Tibial artery (tissue), 4 donors: ENCODE results near the gene TFIP11.
A peak's percentile ranks its signal among the peaks of the same experiment; 100 is the strongest.

Experiments
- DNase-seq, 2 donors: peaks; one replicate each; pipeline ENCODE4 v3.0.0-alpha.2; 2019
- H3K27ac ChIP-seq, 2 donors: fragments of 200-600 bp; sonication (generic) in 1 of 2; 1 replicate in 1 of 2; 2 replicates in 1 of 2; pipeline ENCODE4 v1.5.1; 2018 to 2019; ENCODE audit warnings: mild to moderate bottlenecking in 1 of 2
- H3K27me3 ChIP-seq, 2 donors: fragments of 200-600 bp; sonication (generic) in 1 of 2; one replicate each; pipeline versions ENCODE4 v1.5.1 to v1.6.0; 2016 to 2019
- H3K36me3 ChIP-seq, 3 donors: fragments of 200-600 bp; sonication (generic) in 2 of 3; one replicate each; pipeline ENCODE4 v1.5.1; 2016 to 2019; ENCODE audit warnings: mild to moderate bottlenecking in 2 of 3
- H3K4me1 ChIP-seq, 4 donors: fragments of 200-600 bp; sonication (generic) in 2 of 4; 1 replicate in 3 of 4; 2 replicates in 1 of 4; pipeline ENCODE4 v1.5.1; 2016 to 2019
- H3K4me3 ChIP-seq, 2 donors: fragments of 200-600 bp; sonication (generic) in 1 of 2; 1 replicate in 1 of 2; 2 replicates in 1 of 2; pipeline ENCODE4 v1.5.1; 2018 to 2019; ENCODE audit warnings: mild to moderate bottlenecking in 2 of 2
- H3K9me3 ChIP-seq, 3 donors: fragments of 200-600 bp; sonication (generic) in 1 of 3; one replicate each; pipeline ENCODE4 v1.5.1; 2016 to 2019
- intact Hi-C: fragments of 100-400 bp; cut with DNase I; formaldehyde crosslinking; loops from one replicate; pipeline ENCODE4 v1.15.0; 2023; ENCODE audit warnings: low total_unique reads
- TF ChIP-seq, protein P1 (sequence below), 2 experiments: fragments of 200-600 bp in 1 of 2; fragments of 450-650 bp in 1 of 2; IDR thresholded peaks; one replicate each; pipeline ENCODE4 v1.5.1; 2017 to 2019; ENCODE audit warnings: antibody characterized with exemption in 2 of 2, mild to moderate bottlenecking in 1 of 2, moderate library complexity in 1 of 2

TFIP11 gene

DNA sequence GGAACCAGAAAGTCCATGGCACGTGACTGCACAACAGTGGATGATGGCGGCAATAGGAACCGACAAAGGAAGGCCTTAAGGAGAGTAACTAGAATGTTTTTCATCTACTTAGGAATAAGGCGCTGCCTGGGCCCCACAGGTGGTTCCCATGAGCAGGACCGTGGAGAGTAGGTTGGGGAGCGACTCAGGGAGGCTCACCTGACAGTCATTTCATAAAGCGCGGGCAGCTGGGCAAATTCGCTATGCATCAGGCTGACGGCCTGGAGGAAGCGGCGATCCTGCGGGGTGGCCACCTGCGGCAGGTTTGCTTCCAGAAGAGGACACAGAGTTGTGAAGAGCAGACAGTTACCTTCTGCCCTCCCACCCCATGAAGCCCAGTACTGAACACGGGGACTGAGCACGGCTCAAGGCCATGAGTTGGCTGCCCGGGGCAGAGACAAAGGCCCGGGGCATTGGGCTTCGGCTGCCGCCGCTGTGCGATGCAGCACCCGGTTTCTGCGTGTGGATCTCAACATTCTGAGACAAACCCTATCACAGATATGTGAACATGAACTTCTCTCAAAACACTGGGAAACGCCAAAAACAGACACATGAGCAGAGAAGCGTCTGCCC, 54.5 kb downstream of the TFIP11 start:
- Histone ChIP-seq H3K27ac (no peak overlapping the region), H3K36me3 (peaks cover 44 to 86% (median 75%) of the 10 kb centered on the region in 3 donors), H3K4me1 (no peaks in the 10 kb centered on the region), H3K4me3 (no peak overlapping the region), H3K9me3 (no peaks in the 10 kb centered on the region), H3K27me3 (no peaks in the 10 kb centered on the region)
- intact Hi-C loops: no loop called here
- TF ChIP-seq, protein P1, sequence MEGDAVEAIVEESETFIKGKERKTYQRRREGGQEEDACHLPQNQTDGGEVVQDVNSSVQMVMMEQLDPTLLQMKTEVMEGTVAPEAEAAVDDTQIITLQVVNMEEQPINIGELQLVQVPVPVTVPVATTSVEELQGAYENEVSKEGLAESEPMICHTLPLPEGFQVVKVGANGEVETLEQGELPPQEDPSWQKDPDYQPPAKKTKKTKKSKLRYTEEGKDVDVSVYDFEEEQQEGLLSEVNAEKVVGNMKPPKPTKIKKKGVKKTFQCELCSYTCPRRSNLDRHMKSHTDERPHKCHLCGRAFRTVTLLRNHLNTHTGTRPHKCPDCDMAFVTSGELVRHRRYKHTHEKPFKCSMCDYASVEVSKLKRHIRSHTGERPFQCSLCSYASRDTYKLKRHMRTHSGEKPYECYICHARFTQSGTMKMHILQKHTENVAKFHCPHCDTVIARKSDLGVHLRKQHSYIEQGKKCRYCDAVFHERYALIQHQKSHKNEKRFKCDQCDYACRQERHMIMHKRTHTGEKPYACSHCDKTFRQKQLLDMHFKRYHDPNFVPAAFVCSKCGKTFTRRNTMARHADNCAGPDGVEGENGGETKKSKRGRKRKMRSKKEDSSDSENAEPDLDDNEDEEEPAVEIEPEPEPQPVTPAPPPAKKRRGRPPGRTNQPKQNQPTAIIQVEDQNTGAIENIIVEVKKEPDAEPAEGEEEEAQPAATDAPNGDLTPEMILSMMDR (IDR thresholded peaks at IDR 0.05): no peak
- peak in 1 of 2 donors; percentile 46 for DNase-seq

DNA sequence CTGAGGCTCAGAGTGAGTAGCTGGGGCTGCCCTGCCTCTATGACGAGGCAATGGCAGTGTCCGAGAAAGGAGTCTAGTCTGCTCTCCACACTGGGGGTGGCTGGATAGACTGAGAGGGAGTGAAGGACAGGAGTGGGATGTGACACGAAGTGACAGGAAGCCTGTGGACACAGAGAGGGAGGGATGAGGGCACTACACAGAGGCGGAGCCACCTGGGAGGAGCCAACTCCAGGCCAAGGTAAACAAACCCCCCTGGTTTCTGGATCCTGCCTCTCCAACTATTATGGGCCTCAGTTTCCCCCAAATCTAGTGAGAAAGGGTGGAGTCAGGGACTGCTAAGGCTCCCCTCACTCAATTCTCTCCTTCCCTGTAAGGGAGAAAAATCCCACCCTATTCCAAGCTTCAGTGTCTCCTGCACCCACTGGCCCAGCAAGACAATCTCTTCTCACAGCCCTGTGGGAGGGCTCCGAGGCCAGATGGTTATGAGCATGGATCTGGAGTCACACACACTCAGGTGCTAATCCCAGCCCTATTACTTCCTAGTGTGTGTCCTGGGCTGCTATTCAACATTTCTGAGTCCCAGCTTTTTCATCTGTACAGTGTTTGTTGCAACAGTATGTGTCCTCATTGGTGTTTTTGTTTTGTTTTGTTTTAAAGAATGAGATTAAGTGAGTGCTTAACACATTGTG, 58.3 kb downstream of the TFIP11 start:
- intact Hi-C loops: no loop called here
- Histone ChIP-seq H3K9me3 (no peaks in the 10 kb centered on the region), H3K27me3 (no peaks in the 10 kb centered on the region), H3K4me1 (no peaks in the 10 kb centered on the region), H3K36me3 (peaks cover 50 to 83% (median 80%) of the 10 kb centered on the region in 3 donors), H3K27ac (no peak overlapping the region), H3K4me3 (no peak overlapping the region)
- DNase-seq: peak in 1 of 2 donors; percentile 21
- TF ChIP-seq, protein P1 (IDR thresholded peaks at IDR 0.05): no peak

DNA sequence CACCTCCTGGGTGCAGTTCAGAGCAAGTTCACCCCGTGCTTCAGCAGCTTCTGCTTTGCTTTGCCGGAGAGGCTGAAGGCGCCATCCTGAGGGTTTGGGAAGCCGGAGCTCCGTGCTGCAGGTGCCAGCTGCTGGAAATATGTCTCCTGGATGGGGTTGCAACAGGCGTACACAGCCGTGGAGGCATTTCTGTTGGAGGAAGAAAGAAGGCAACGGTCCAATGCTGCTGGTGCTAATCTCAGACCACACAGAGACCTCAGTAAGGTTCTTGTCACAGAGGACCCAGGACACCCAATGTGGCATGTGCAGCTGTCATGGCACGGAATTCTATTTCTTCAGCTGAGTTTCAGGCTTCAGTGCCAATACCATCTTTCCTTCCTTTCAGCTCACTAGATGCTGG, 59.1 kb downstream of the TFIP11 start:
- intact Hi-C loops: no loop called here
- TF ChIP-seq, protein P1 (IDR thresholded peaks at IDR 0.05): no peak
- Histone ChIP-seq H3K4me3 (no peak overlapping the region), H3K36me3 (peaks cover 44 to 76% (median 75%) of the 10 kb centered on the region in 3 donors), H3K27me3 (no peaks in the 10 kb centered on the region), H3K27ac (no peak overlapping the region), H3K9me3 (no peaks in the 10 kb centered on the region), H3K4me1 (no peaks in the 10 kb centered on the region)
- peak in 1 of 2 donors; percentile 17 for DNase-seq

DNA sequence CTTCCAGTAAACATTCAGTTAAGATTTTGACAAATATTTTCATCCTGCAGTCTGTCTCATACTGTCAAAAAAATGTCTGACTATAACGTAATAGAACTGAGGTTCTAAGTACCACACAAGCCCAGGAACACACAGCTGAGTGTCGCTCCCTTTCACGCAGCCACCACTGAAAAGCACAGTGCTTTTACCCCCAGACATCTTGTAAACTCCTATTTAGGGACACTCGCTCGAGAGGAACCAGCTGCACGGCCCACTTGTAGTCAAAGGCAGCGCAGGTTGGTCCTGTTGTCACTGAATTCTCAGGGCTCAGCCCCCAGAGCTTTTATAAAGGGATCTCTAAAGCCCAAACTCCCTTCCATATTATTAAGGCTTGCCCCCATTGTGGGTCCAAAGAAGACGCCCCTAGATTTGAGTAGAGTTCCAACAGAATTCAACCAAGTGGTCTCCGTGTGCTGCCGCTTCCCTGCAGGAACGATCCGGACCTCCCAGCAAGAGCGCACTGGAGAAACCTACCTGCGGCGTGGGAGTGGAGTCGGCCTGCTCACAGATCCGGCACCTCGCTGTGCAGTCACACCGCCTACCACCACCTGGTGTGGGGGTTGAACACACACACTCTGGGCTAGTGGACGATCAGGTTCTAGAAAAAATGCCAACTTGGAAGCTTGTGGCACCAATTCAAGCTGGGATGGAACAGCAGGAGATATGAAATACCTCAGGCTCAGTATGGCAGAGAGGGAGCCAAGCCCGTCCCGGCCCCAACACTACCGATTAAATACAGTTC, 59.8 kb downstream of the TFIP11 start:
- TF ChIP-seq, protein P1 (IDR thresholded peaks at IDR 0.05): no peak
- H3K27me3 ChIP-seq: no peaks in the 10 kb centered on the region
- no peak overlapping the region for H3K27ac ChIP-seq
- no peaks in the 10 kb centered on the region for H3K9me3 ChIP-seq
- intact Hi-C loops: no loop called here
- DNase-seq: peak in 1 of 2 donors; percentile 51
- no peak overlapping the region for H3K4me3 ChIP-seq
- peaks cover 36 to 68% (median 67%) of the 10 kb centered on the region in 3 donors for H3K36me3 ChIP-seq
- H3K4me1 ChIP-seq: no peaks in the 10 kb centered on the region

DNA sequence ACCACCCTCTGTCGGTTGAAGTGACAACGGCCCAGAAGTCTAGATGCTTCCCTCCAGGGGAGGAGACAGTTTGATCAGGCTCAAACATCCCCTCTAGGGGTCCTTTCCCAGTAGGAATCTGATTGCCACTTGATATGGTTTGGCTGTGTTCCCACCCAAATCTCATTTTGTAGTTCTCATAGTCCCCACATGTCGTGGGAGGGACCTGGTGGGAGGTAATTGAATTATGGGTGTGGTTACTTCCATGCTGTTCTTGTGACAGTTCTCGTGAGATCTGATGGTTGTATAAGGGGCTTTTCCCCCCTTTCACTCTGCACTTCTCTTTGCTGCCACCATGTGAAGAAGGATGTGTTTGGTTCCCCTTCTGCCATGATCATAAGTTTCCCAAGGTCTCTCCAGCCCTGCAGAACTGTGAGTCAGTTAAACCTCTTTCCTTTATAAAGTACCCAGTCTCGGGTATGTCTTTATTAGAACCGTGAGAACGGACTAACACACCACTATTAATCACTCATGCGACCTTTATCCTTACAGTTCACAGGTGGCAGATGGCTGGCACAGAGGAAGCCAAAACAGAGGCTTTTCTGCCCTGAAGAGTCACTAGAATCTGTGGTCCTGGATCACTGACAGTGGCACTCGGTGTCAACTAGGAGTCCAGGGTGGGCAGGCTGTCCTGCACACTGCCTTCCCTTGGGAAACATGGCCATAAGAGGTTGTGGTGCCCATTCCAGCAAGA, 61.7 kb downstream of the TFIP11 start:
- TF ChIP-seq, protein P1 (IDR thresholded peaks at IDR 0.05): no peak
- H3K27ac ChIP-seq: no peak overlapping the region
- no peaks in the 10 kb centered on the region for H3K9me3 ChIP-seq
- intact Hi-C loops: no loop called here
- H3K4me1 ChIP-seq: no peaks in the 10 kb centered on the region
- no peak overlapping the region for H3K4me3 ChIP-seq
- DNase-seq: peak in 1 of 2 donors; percentile 10
- H3K27me3 ChIP-seq: no peaks in the 10 kb centered on the region
- peaks cover 32 to 51% (median 49%) of the 10 kb centered on the region in 3 donors for H3K36me3 ChIP-seq
